ENCODE data around the gene SCUBE2. TPM values are rescaled to one million over a fixed set of nuclear protein-coding genes. Genes with fewer than 3 reads are reported as not detected.

SCUBE2 gene
- total RNA-seq, 1 experiment from 2014 or later = 3.1 TPM

- H3K4me1 Mint-ChIP-seq (ENCODE audit: low read depth, unreplicated experiment) = no peaks in the 10 kb centered on the region
- no peaks in the 10 kb centered on the region for H3K36me3 Mint-ChIP-seq (ENCODE audit: insufficient read depth, unreplicated experiment)
- Histone ChIP-seq H3K27me3 (replicated peaks; ENCODE audit: control insufficient read depth, insufficient read depth, low read length) (no peaks in the 10 kb centered on the region), H3K36me3 (ENCODE audit: control insufficient read depth, insufficient read depth, low read length) (no peaks in the 10 kb centered on the region), H3K4me1 (no peaks in the 10 kb centered on the region), H3K4me3 (ENCODE audit: low read depth, low read length) (no peak overlapping the region), H3K9me3 (no peaks in the 10 kb centered on the region)
- no peak for TF ChIP-seq CTCF (IDR thresholded peaks at IDR 0.05; ENCODE audit: insufficient read depth in 1 of 2, low read depth in 1 of 2, low read length in 1 of 2, severe bottlenecking in 1 of 2, unreplicated experiment in 1 of 2)
- CTCF ChIA-PET = no interaction called here
- H3K9me3 Mint-ChIP-seq (ENCODE audit: unreplicated experiment) = no peaks in the 10 kb centered on the region
- no peaks in the 10 kb centered on the region for H3K27me3 Mint-ChIP-seq (ENCODE audit: insufficient read depth, unreplicated experiment)
- no peak overlapping the region for H3K4me3 Mint-ChIP-seq (ENCODE audit: unreplicated experiment)
- no peak for DNase-seq
- intact Hi-C loops (cut with micrococcal nuclease; ENCODE audit: unreplicated experiment) = no loop called here
- no TSS peak for BruUV-seq (replicated peaks)
- H3K27ac Mint-ChIP-seq (ENCODE audit: unreplicated experiment) = no peak overlapping the region
- POLR2A ChIA-PET = no interaction called here
Measured at GRCh38 chr11:9025101-9025850, 66.1 kb downstream of the SCUBE2 start.

- no TSS peak for BruUV-seq (replicated peaks)
- DNase-seq = no peak
- Histone ChIP-seq H3K36me3 (ENCODE audit: control insufficient read depth, insufficient read depth, low read length) (no peaks in the 10 kb centered on the region), H3K27me3 (replicated peaks; ENCODE audit: control insufficient read depth, insufficient read depth, low read length) (no peaks in the 10 kb centered on the region), H3K4me1 (no peaks in the 10 kb centered on the region), H3K4me3 (ENCODE audit: low read depth, low read length) (no peak overlapping the region), H3K9me3 (no peaks in the 10 kb centered on the region)
- H3K36me3 Mint-ChIP-seq (ENCODE audit: insufficient read depth, unreplicated experiment) = no peaks in the 10 kb centered on the region
- H3K4me3 Mint-ChIP-seq (ENCODE audit: unreplicated experiment) = no peak overlapping the region
- no peaks in the 10 kb centered on the region for H3K4me1 Mint-ChIP-seq (ENCODE audit: low read depth, unreplicated experiment)
- no peaks in the 10 kb centered on the region for H3K9me3 Mint-ChIP-seq (ENCODE audit: unreplicated experiment)
- ChIA-PET CTCF (no interaction called here), POLR2A (no interaction called here)
- intact Hi-C loops (cut with micrococcal nuclease; ENCODE audit: unreplicated experiment) = no loop called here
- no peak for TF ChIP-seq CTCF (IDR thresholded peaks at IDR 0.05; ENCODE audit: insufficient read depth in 1 of 2, low read depth in 1 of 2, low read length in 1 of 2, severe bottlenecking in 1 of 2, unreplicated experiment in 1 of 2)
- H3K27me3 Mint-ChIP-seq (ENCODE audit: insufficient read depth, unreplicated experiment) = no peaks in the 10 kb centered on the region
- H3K27ac Mint-ChIP-seq (ENCODE audit: unreplicated experiment) = no peak overlapping the region
Measured at GRCh38 chr11:9022961-9023680, 68.3 kb downstream of the SCUBE2 start.

- no peaks in the 10 kb centered on the region for H3K36me3 ChIP-seq (ENCODE audit: control insufficient read depth, insufficient read depth, low read length)
- H3K4me1 ChIP-seq = no peaks in the 10 kb centered on the region
- H3K4me3 ChIP-seq (ENCODE audit: low read depth, low read length) = no peak overlapping the region
- ChIA-PET CTCF (no interaction called here), POLR2A (no interaction called here)
- no peaks in the 10 kb centered on the region for H3K4me1 Mint-ChIP-seq (ENCODE audit: low read depth, unreplicated experiment)
- H3K4me3 Mint-ChIP-seq (ENCODE audit: unreplicated experiment) = no peak overlapping the region
- DNase-seq = no peak
- H3K27ac Mint-ChIP-seq (ENCODE audit: unreplicated experiment) = no peak overlapping the region
- no peaks in the 10 kb centered on the region for H3K27me3 Mint-ChIP-seq (ENCODE audit: insufficient read depth, unreplicated experiment)
- no peaks in the 10 kb centered on the region for H3K36me3 Mint-ChIP-seq (ENCODE audit: insufficient read depth, unreplicated experiment)
- no peaks in the 10 kb centered on the region for H3K9me3 ChIP-seq
- no TSS peak for BruUV-seq (replicated peaks)
- no peaks in the 10 kb centered on the region for H3K9me3 Mint-ChIP-seq (ENCODE audit: unreplicated experiment)
- no peaks in the 10 kb centered on the region for H3K27me3 ChIP-seq (replicated peaks; ENCODE audit: control insufficient read depth, insufficient read depth, low read length)
- TF ChIP-seq CTCF (IDR thresholded peaks at IDR 0.05; ENCODE audit: insufficient read depth in 1 of 2, low read depth in 1 of 2, low read length in 1 of 2, severe bottlenecking in 1 of 2, unreplicated experiment in 1 of 2) = no peak
- intact Hi-C loops (cut with micrococcal nuclease; ENCODE audit: unreplicated experiment) = no loop called here
Measured at GRCh38 chr11:9020916-9021315, 70.5 kb downstream of the SCUBE2 start.

Data from Caco-2 (cell line).